Ureter (tissue), 1 donor: ENCODE results near the gene TMEM109. TPM values are rescaled to one million over a fixed set of nuclear protein-coding genes. Genes with fewer than 3 reads are reported as not detected.

ENCODE experiments used
- DNase-seq: peaks from one replicate; pipeline ENCODE4 v3.0.0-alpha.2; 2020; ENCODE audit warnings: low spot score
- total RNA-seq: library from RNA; stranded (reverse); gene quantifications from one replicate; pipeline ENCODE4 v1.2.4, GENCODE V29; 2023
- donor health status: DM: yes; HTN: yes; CAD: no.

TMEM109 gene
- total RNA-seq, 1 donor from 2014 or later, result 86.8 TPM

DNA sequence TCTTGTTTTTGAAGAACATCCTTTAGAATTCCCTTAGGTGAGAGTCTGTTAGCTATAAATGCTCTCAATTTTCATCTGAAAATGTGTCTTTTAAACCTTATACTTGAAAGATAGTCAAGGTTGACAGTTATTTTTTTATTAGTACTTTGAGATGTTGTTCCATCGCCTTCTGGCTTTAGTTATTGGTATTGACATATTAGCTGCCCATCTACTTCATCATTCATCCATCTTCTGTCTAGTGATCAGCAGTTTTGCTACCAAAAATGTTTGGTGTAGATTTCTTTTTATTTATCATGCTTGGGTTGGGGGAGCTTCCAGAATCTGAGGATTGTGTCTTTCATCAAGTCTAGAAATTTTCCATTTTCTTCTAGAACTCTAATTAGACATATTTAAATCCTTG lies 54.3 kb downstream of the TMEM109 start:
- no peak for DNase-seq

DNA sequence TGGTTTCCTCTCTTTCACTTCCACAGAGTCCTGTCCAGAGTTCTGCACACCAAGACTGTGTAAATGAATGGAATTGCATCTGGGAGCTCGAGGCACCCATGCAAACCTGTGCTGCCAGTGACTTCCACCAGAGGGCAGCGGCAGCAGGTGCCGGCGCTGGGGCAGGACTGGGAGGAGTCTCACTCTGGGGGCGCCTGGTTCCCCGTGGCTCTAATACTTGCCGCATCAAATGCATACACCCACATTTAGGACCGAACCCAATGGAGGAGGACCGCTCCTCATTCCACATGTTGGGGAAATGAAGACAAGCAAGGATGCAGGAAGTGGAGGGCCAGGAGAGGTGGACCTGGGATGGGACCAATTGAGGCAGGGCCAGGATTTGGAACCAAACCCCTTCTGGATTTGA lies 56.4 kb downstream of the TMEM109 start:
- DNase-seq, result no peak

DNA sequence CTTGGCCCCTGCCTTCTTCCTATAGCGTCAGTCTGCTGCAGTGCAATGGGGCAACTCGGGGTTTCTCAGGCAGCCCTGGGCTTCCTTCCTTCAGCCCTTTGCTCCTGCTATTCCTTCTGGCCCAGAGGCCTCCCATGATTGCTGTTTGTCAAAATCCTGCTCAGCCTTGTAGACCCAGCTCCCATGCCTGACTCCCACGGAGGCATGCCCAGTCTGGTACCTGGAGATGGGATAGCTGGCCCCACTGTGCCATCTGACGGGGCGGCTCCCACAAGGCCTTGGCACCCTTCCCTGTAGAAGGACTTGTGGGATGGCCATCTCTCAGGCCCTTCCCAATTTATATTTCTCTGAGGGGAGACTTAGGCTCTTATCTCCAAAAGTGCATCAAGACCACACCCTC lies 56.9 kb downstream of the TMEM109 start:
- DNase-seq, result no peak

DNA sequence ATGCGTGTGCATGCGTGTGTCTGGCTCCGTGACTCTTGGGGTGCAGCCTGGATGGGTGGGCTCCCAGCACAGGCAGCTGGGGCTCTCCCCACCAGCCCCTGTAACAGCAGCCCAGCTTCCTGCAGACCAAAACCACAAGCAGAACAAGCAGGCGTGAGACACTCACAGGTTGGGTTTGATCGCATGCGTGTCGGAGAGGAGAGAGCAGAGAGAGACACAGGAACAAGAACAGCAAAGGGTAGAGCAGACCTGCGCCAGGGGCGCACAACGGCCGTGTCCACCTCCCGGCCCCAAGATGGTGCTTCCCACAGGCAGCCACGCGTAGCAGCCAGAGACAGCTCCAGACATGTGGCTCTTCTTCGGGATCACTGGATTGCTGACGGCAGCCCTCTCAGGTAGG lies 57.6 kb downstream of the TMEM109 start, which contains the start of gene CD6:
TSS of gene CD6 (plus strand) at position 161 of the 400 bp plus-strand sequence. CDS start at position 347, 186 bp downstream.
- DNase-seq, result no peak

DNA sequence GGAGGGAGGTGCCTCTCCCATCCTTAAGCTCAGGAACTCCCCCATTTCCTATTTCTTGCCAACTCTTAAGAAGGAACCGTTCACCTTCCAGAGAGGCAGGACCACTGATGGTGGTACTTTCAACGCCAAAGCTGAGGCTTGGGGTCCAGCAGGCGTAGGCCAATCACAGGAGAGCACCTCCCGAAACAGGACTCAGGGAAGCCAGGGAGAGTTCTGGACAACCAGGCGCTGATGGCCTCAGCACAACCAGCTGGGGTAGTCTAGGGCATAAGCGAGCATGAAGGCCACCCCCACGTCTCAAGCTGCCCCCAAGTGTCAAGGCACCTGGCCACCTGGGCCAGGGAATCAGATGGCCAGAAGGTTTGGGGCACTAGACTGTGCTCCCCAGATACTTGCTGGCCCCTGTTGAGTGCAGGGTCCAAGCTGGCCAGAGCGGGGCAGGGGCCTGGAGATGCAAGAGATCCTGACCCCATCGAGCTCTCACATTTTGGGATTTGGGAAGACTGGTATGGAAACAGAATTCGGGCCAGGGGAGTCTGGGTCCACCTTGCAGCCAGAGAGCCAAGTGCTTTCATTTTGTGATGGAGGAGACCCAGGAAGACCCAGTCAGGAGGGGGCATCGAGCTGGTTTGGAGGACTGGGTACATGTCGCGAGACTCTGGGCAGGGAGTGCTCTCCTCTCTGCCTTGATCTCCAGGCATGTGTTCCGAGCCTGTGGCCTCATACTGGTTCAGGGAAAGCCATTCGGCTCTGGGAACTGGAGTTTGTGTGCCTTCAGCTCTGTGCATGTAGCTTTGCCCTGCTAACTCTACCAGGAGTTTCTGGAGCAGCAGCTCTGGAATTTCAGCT lies 58.4 kb downstream of the TMEM109 start:
- DNase-seq, result no peak

Other genes with a start within 250 kb of the TMEM109 start
- gene MS4A8, start 214.5 kb upstream of the TMEM109 start, total RNA-seq, result not detected
- gene MS4A18, start 189.4 kb upstream of the TMEM109 start, total RNA-seq, result not detected
- gene MS4A15, start 157.3 kb upstream of the TMEM109 start, total RNA-seq, result not detected
- not detected for gene MS4A10, start 128.8 kb upstream of the TMEM109 start, total RNA-seq
- gene CCDC86, start 72.0 kb upstream of the TMEM109 start, total RNA-seq, result 33.4 TPM
- 0.13 TPM for gene PTGDR2, start 58.2 kb upstream of the TMEM109 start, total RNA-seq
- gene ZP1, start 46.6 kb upstream of the TMEM109 start, total RNA-seq, result not detected
- gene PRPF19, start 7.6 kb upstream of the TMEM109 start, total RNA-seq, result 113 TPM
- 8.0 TPM for gene TMEM132A, start 10.3 kb downstream of the TMEM109 start, total RNA-seq
- gene SLC15A3, start 38.0 kb downstream of the TMEM109 start, total RNA-seq, result 32.3 TPM
- gene CD6, start 57.5 kb downstream of the TMEM109 start, total RNA-seq, result 4.2 TPM
- 1.6 TPM for gene CD5, start 188.3 kb downstream of the TMEM109 start, total RNA-seq
- gene VPS37C, start 247.3 kb downstream of the TMEM109 start, total RNA-seq, result 30.8 TPM